Endothelial cell of umbilical vein (primary cell): Measurements from ENCODE around the gene MED12. TPM values are rescaled to one million over a fixed set of nuclear protein-coding genes. Genes with fewer than 3 reads are reported as not detected.

Experiments used
- BruUV-seq: library from RNA; stranded (reverse); fragments of 400-500 nt; replicated peaks from 2 replicates; lab custom pipeline; 2021; lab: Mats Ljungman, UMichigan
- CTCF ChIA-PET: fragments of 300-600, 350-600 bp; sonication (Branson Sonifier 250); formaldehyde crosslinking; loops from one replicate; lab custom pipeline; 2021; ENCODE audit warnings: antibody characterized with exemption, inconsistent platforms; lab: Charles Lee
- POLR2A ChIA-PET: fragments of 300-600, 350-600 bp; sonication (Branson Sonifier 250); formaldehyde crosslinking; loops from one replicate; lab custom pipeline; 2021; ENCODE audit warnings: antibody characterized with exemption, inconsistent platforms; lab: Charles Lee
- DNase-seq: peaks from one replicate; pipeline ENCODE4 v3.0.0-alpha.2; 2011; ENCODE audit warnings: low read depth, low spot score
- FAIRE-seq: peaks from 2 replicates; lab custom pipeline; 2011; peaks lifted over from hg19 to GRCh38; lab: Jason Lieb, UNC
- H2AFZ ChIP-seq: 2 replicates; pipeline ENCODE4 v1.6.0; 2012; ENCODE audit warnings: low read depth, low read length, control low read depth, inconsistent platforms
- H3K27ac ChIP-seq: 2 replicates; pipeline ENCODE4 v1.5.1; 2011; ENCODE audit warnings: low read depth, mild to moderate bottlenecking, control low read depth, low read length, moderate library complexity; ENCODE audit not compliant: insufficient read depth
- H3K27me3 ChIP-seq, 2 experiments: 2 replicates each; pipeline versions ENCODE4 v1.6.0 to v1.6.1; 2011; ENCODE audit warnings: low read length in 2 of 2, mixed read lengths in 1 of 2; ENCODE audit not compliant: control insufficient read depth in 2 of 2, insufficient read depth in 2 of 2
- H3K36me3 ChIP-seq, 2 experiments: 2 replicates in 1 of 2; 3 replicates in 1 of 2; pipeline ENCODE4 v1.5.1; 2011; ENCODE audit warnings: low read length in 2 of 2, mild to moderate bottlenecking in 1 of 2, moderate library complexity in 1 of 2; ENCODE audit not compliant: control insufficient read depth in 2 of 2, insufficient read depth in 2 of 2; ENCODE audit errors: extremely low read depth in 1 of 2
- H3K4me1 ChIP-seq: 3 replicates; pipeline ENCODE4 v1.5.1; 2011; ENCODE audit warnings: mild to moderate bottlenecking, low read length; ENCODE audit not compliant: control insufficient read depth, insufficient read depth; ENCODE audit errors: extremely low read depth
- H3K4me2 ChIP-seq: 2 replicates; pipeline ENCODE4 v1.6.1; 2011; ENCODE audit warnings: low read length, control low read depth, mixed read lengths; ENCODE audit not compliant: insufficient read depth
- H3K4me3 ChIP-seq, 3 experiments: fragments of 200-600 bp in 1 of 3; sonication (generic), shearing (Covaris generic) in 1 of 3; replicated peaks in 1 of 3; 2 replicates each; pipeline ENCODE4 v1.5.1; 2011 to 2016; ENCODE audit warnings: control low read depth in 3 of 3, low read length in 3 of 3, mild to moderate bottlenecking in 2 of 3, inconsistent platforms in 1 of 3, low read depth in 1 of 3, moderate library complexity in 1 of 3; ENCODE audit not compliant: insufficient read depth in 1 of 3
- H3K79me2 ChIP-seq: 2 replicates; pipeline ENCODE4 v1.6.0; 2012; ENCODE audit warnings: low read length, inconsistent platforms; ENCODE audit not compliant: control insufficient read depth, insufficient read depth
- H3K9ac ChIP-seq: replicated peaks from 2 replicates; pipeline ENCODE3; 2011; ENCODE audit warnings: low read length, control low read depth; ENCODE audit not compliant: insufficient read depth; ENCODE audit errors: extremely low read depth
- H3K9me1 ChIP-seq: replicated peaks from 3 replicates; pipeline ENCODE4 v1.6.0; 2011; ENCODE audit warnings: mild to moderate bottlenecking, low read length; ENCODE audit not compliant: control insufficient read depth, insufficient read depth; ENCODE audit errors: extremely low read depth
- H3K9me3 ChIP-seq: replicated peaks from 2 replicates; pipeline ENCODE4 v1.5.1; 2012; ENCODE audit warnings: low read length, inconsistent platforms; ENCODE audit not compliant: control insufficient read depth, insufficient read depth
- H4K20me1 ChIP-seq: replicated peaks from 2 replicates; pipeline ENCODE3; 2011; ENCODE audit warnings: mild to moderate bottlenecking, low read length; ENCODE audit not compliant: control insufficient read depth, insufficient read depth; ENCODE audit errors: extremely low read depth
- CTCF ChIP-seq, 2 donors: IDR thresholded peaks; 1 replicate in 1 of 2; 2 replicates in 1 of 2; pipeline ENCODE4 v1.5.1; 2011; ENCODE audit warnings: low read length in 2 of 2, mild to moderate bottlenecking in 2 of 2, moderate library complexity in 2 of 2, control low read depth in 1 of 2, inconsistent platforms in 1 of 2, low read depth in 1 of 2; ENCODE audit not compliant: insufficient read depth in 1 of 2; ENCODE audit errors: extremely low read depth in 1 of 2
- EZH2 ChIP-seq: IDR thresholded peaks from 2 replicates; pipeline ENCODE4 v1.6.1; 2012; ENCODE audit warnings: borderline replicate concordance, low read depth, mild to moderate bottlenecking, moderate library complexity, low read length, inconsistent platforms; ENCODE audit not compliant: severe bottlenecking
- FOS ChIP-seq: IDR thresholded peaks from 2 replicates; pipeline ENCODE4 v1.6.1; 2011; ENCODE audit warnings: mild to moderate bottlenecking, low read length, moderate library complexity, borderline replicate concordance; ENCODE audit not compliant: insufficient read depth
- GATA2 ChIP-seq: IDR thresholded peaks from 2 replicates; pipeline ENCODE4 v1.7.0; 2011; ENCODE audit warnings: low read depth, mild to moderate bottlenecking, moderate library complexity, mixed read lengths, low read length; ENCODE audit not compliant: insufficient read length, insufficient read depth
- JUN ChIP-seq: IDR thresholded peaks from 2 replicates; pipeline ENCODE4 v1.6.1; 2011; ENCODE audit warnings: borderline replicate concordance, low read depth; ENCODE audit not compliant: insufficient read length, insufficient read depth
- MAX ChIP-seq: IDR thresholded peaks from 2 replicates; pipeline ENCODE4 v1.6.1; 2011; ENCODE audit not compliant: insufficient read depth, insufficient read length
- MYC ChIP-seq: IDR thresholded peaks from one replicate; pipeline ENCODE4 v1.6.1; 2011; ENCODE audit warnings: mild to moderate bottlenecking, low read depth, low read length
- POLR2A ChIP-seq: IDR thresholded peaks from 2 replicates; pipeline ENCODE4 v1.6.1; 2012; ENCODE audit warnings: low read depth, mild to moderate bottlenecking, control low read depth, low read length
- POLR2AphosphoS5 ChIP-seq: IDR thresholded peaks from 2 replicates; pipeline ENCODE4 v1.6.1; 2012; ENCODE audit warnings: low read depth, mild to moderate bottlenecking, control low read depth, low read length, moderate library complexity; ENCODE audit not compliant: insufficient read depth
- dilution Hi-C: fragments of 300-500 bp; cut with MboI; formaldehyde crosslinking; loops from one replicate; pipeline ENCODE4 v1.15.0; 2019; ENCODE audit warnings: low sequenced_read_pairs; ENCODE audit not compliant: extremely low pct_ligation_motif_present
- intact Hi-C: fragments of 100-400 bp; cut with micrococcal nuclease; formaldehyde crosslinking; loops from one replicate; pipeline ENCODE4 v1.10.0; 2022
- polyA plus RNA-seq, 4 experiments: library from polyadenylated mRNA; depleted of rRNA in 3 of 4; stranded (reverse) in 3 of 4; unstranded in 1 of 4; fragments of >200 nt; gene quantifications; 2 replicates each; pipeline versions ENCODE4 v1.2.1 to v1.2.3, GENCODE V29; 2011 to 2012; ENCODE audit warnings: missing spikeins in 1 of 4
- total RNA-seq: library from RNA; stranded (reverse); gene quantifications from 2 replicates; pipeline ENCODE4 v1.2.3, GENCODE V29; 2021

MED12 gene
- total and polyA plus RNA-seq, 2 donors (not counting 3 experiments of a cell fraction or from before 2014, with no cell fraction given), result 28.1 to 65.3 TPM

- no peaks in the 10 kb centered on the region for H4K20me1 ChIP-seq
- no peaks in the 10 kb centered on the region for H3K36me3 ChIP-seq
- no peaks in the 10 kb centered on the region for H3K9me1 ChIP-seq
- no peak overlapping the region for H3K9ac ChIP-seq
- FAIRE-seq, result no peak
- peaks cover 0 to 1% of the 10 kb centered on the region in 2 experiments for H3K27me3 ChIP-seq
- no peak overlapping the region for H3K4me2 ChIP-seq
- no peak overlapping the region for H2AFZ ChIP-seq
- POLR2A ChIA-PET, result no interaction called here
- no peak overlapping the region for H3K4me3 ChIP-seq
- H3K9me3 ChIP-seq, result no peaks in the 10 kb centered on the region
- no peaks in the 10 kb centered on the region for H3K79me2 ChIP-seq
- TF ChIP-seq EZH2, result no peak
- no peak for TF ChIP-seq POLR2A
- TF ChIP-seq MYC, result no peak
- no peak for TF ChIP-seq MAX
- DNase-seq, result peak; percentile 45
- H3K27ac ChIP-seq, result no peak overlapping the region
- CTCF ChIA-PET, result interaction anchor here (0.6 to 1.0 kb wide), 2 partner anchors 37 to 56 kb away, joined by 3 to 4 read pairs; partner anchors contain the start of gene MED12
- dilution Hi-C loops, result no loop called here
- no TSS peak for BruUV-seq
- no peaks in the 10 kb centered on the region for H3K4me1 ChIP-seq
- intact Hi-C loops, result no loop called here
Measured at GRCh38 chrX:71081330-71082123, 36.9 kb upstream of the MED12 start.

GRCh38 chrX:71082124-71082647, 36.2 kb upstream of the MED12 start:
- no peak overlapping the region for H3K9ac ChIP-seq
- FAIRE-seq, result no peak
- H3K4me2 ChIP-seq, result no peak overlapping the region
- H4K20me1 ChIP-seq, result no peaks in the 10 kb centered on the region
- H3K36me3 ChIP-seq, result no peaks in the 10 kb centered on the region
- ChIA-PET CTCF (interaction anchor here (0.6 kb wide), 1 partner anchor 36 kb away, joined by 3 read pairs; the partner anchor contains the start of gene MED12), POLR2A (no interaction called here)
- no peaks in the 10 kb centered on the region for H3K9me1 ChIP-seq
- no peaks in the 10 kb centered on the region for H3K4me1 ChIP-seq
- intact Hi-C loops (no loop called here), dilution Hi-C loops (no loop called here)
- no TSS peak for BruUV-seq
- no peak for DNase-seq
- TF ChIP-seq EZH2 (no peak), FOS (no peak), JUN (no peak), MYC (no peak), MAX (no peak), POLR2A (no peak), POLR2AphosphoS5 (no peak), GATA2 (no peak), CTCF (IDR thresholded peaks at IDR 0.05; ENCODE audit: extremely low read depth in 1 of 2, insufficient read depth in 1 of 2, low read depth in 1 of 2, low read length in 2 of 2) (no peak)
- no peak overlapping the region for H3K27ac ChIP-seq
- no peaks in the 10 kb centered on the region for H3K27me3 ChIP-seq
- no peak overlapping the region for H3K4me3 ChIP-seq
- H3K79me2 ChIP-seq, result no peaks in the 10 kb centered on the region
- no peak overlapping the region for H2AFZ ChIP-seq
- H3K9me3 ChIP-seq, result no peaks in the 10 kb centered on the region
